ENCODE results near the gene MCF2L. TPM values are rescaled to one million over a fixed set of nuclear protein-coding genes. Genes with fewer than 3 reads are reported as not detected.

MCF2L gene
- total RNA-seq, 1 donor from 2014 or later: 41.2 TPM

DNA sequence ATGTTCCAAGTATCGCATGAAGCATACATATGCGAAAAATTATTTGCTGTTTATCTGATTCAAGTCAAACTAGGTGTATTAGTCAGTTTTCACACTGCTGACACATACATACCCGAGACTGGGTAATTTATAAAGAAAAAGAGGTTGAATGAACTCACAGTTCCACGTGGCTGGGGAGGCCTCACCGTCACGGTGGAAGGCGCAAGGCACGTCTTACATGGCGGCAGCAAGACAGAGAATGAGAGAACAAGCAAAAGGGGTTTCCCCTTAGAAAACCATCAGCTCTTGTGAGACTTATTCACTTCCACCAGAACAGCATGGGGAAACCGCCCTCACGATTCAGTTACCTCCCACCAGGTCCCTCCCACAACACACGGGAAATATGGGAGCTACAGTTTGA is 176.5 kb downstream of the MCF2L start:
- Histone ChIP-seq H3K36me3 (no peaks in the 10 kb centered on the region), H3K4me1 (no peaks in the 10 kb centered on the region), H3K4me3 (no peak overlapping the region), H3K9me3 (replicated peaks) (no peaks in the 10 kb centered on the region), H3K27ac (replicated peaks) (no peak overlapping the region), H3K27me3 (ENCODE audit: low read depth) (no peaks in the 10 kb centered on the region)
- no peak for DNase-seq
- TF ChIP-seq, protein P1, sequence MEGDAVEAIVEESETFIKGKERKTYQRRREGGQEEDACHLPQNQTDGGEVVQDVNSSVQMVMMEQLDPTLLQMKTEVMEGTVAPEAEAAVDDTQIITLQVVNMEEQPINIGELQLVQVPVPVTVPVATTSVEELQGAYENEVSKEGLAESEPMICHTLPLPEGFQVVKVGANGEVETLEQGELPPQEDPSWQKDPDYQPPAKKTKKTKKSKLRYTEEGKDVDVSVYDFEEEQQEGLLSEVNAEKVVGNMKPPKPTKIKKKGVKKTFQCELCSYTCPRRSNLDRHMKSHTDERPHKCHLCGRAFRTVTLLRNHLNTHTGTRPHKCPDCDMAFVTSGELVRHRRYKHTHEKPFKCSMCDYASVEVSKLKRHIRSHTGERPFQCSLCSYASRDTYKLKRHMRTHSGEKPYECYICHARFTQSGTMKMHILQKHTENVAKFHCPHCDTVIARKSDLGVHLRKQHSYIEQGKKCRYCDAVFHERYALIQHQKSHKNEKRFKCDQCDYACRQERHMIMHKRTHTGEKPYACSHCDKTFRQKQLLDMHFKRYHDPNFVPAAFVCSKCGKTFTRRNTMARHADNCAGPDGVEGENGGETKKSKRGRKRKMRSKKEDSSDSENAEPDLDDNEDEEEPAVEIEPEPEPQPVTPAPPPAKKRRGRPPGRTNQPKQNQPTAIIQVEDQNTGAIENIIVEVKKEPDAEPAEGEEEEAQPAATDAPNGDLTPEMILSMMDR (IDR thresholded peaks at IDR 0.05; ENCODE audit: borderline replicate concordance): no peak
- intact Hi-C loops (cut with micrococcal nuclease): no loop called here

DNA sequence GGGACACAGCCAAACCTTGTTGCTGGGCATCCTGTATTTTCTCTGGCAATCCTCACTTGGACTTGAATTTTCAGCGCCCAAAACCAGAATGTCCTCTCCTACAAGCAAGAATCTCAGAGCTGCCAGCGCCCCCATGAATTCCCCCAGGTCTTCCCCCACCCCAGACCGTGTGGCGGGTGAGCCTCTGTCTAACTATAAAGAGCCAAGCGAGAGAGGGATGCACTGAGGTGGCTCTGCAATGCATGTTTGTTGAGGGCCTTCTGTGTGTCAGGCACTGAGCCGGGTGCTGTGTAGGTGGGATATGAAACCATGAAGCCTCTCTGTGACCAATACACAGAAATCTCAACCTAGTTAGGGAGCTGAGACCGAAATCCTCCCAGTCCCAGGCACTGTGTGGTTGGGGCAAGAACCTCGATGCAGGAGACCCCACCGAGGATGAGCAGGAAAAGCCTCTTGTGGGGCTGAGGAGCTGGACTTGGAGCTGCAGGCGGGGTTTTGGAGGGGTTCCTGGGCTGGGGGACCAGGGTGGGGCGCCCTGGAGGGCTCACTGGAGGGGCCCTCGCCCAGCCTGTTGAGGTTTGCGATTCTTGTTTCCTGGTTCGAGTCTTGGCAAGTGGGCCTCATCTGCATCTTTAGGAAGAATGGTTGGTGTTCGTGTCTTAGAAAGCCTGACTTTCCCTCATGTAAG is 177.0 kb downstream of the MCF2L start:
- Histone ChIP-seq H3K4me1 (no peaks in the 10 kb centered on the region), H3K4me3 (no peak overlapping the region), H3K36me3 (no peaks in the 10 kb centered on the region), H3K9me3 (replicated peaks) (no peaks in the 10 kb centered on the region), H3K27ac (replicated peaks) (no peak overlapping the region), H3K27me3 (ENCODE audit: low read depth) (no peaks in the 10 kb centered on the region)
- intact Hi-C loops (cut with micrococcal nuclease): no loop called here
- TF ChIP-seq, protein P1 (IDR thresholded peaks at IDR 0.05; ENCODE audit: borderline replicate concordance): no peak
- DNase-seq: no peak

DNA sequence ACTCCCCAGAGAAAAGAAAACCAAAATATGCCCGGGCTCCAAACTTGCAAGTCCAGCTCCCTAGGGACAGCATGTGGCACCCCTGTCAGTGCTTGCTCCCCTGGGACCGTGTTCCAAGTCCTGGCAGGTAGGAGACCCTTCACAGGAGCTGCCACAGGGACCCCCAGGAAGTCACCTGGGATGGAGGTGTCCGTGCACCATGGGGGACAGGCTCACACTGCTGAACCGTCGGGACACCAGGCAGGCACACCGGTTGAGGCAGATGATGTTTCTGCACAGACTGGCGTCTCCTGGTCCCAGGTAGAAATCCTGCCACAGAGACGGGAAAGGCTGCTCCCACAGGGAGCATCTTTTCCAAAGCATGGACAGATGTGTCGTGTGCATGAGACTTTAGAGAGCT is 177.7 kb downstream of the MCF2L start:
- intact Hi-C loops (cut with micrococcal nuclease): no loop called here
- no peaks in the 10 kb centered on the region for H3K9me3 ChIP-seq (replicated peaks)
- H3K4me3 ChIP-seq: no peak overlapping the region
- TF ChIP-seq, protein P1 (IDR thresholded peaks at IDR 0.05; ENCODE audit: borderline replicate concordance): no peak
- H3K27ac ChIP-seq (replicated peaks): no peak overlapping the region
- H3K4me1 ChIP-seq: peaks cover 1% of the 10 kb centered on the region
- no peaks in the 10 kb centered on the region for H3K36me3 ChIP-seq
- peaks cover under 1% of the 10 kb centered on the region for H3K27me3 ChIP-seq (ENCODE audit: low read depth)
- DNase-seq: no peak

DNA sequence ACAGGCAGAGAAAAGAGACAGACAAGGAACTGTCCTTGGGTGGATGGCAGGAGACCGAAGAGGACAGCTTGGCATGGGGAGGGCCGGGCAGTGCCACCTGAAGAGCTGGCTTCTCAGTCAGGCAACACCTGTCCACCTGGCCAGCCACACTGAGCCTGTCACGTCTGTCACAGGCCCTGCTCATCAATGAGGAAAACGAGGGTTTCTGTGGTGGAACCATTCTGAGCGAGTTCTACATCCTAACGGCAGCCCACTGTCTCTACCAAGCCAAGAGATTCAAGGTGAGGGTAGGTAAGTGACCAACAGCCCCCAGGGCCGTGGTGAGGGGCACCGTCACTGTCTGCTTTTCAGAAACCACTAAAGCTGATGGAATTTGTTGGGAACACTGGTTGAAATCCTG is 178.2 kb downstream of the MCF2L start:
- intact Hi-C loops (cut with micrococcal nuclease): no loop called here
- no peak overlapping the region for H3K27ac ChIP-seq (replicated peaks)
- TF ChIP-seq, protein P1 (IDR thresholded peaks at IDR 0.05; ENCODE audit: borderline replicate concordance): no peak
- DNase-seq: no peak
- no peaks in the 10 kb centered on the region for H3K36me3 ChIP-seq
- no peak overlapping the region for H3K4me3 ChIP-seq
- peaks cover 3% of the 10 kb centered on the region for H3K27me3 ChIP-seq (ENCODE audit: low read depth)
- H3K4me1 ChIP-seq: peaks cover 6% of the 10 kb centered on the region
- H3K9me3 ChIP-seq (replicated peaks): no peaks in the 10 kb centered on the region

DNA sequence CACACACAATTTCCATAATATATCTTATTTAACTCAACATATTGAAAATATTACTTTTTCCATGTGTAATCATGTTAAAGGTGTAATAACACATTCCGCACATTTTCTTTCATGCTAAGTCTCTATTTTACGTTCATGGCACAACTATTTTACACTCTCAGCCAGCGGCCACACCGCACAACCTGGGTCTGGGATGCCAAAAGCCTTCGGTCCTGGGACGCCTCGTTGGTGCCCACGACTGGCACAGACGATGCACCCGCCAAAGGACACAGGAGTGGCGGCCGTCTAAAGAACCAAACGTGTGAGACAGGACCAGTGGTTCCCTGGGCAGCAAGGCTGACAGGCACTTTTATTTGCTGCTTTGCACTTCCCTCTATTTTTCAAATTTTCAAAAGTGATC is 179.4 kb downstream of the MCF2L start:
- Histone ChIP-seq H3K4me3 (no peak overlapping the region), H3K27ac (replicated peaks) (no peak overlapping the region), H3K27me3 (ENCODE audit: low read depth) (peaks cover 3% of the 10 kb centered on the region), H3K4me1 (peaks cover 18% of the 10 kb centered on the region), H3K36me3 (no peaks in the 10 kb centered on the region), H3K9me3 (replicated peaks) (no peaks in the 10 kb centered on the region)
- intact Hi-C loops (cut with micrococcal nuclease): no loop called here
- TF ChIP-seq, protein P1 (IDR thresholded peaks at IDR 0.05; ENCODE audit: borderline replicate concordance): no peak
- no peak for DNase-seq
